Measurements from ENCODE around the gene SP1. TPM values are rescaled to one million over a fixed set of nuclear protein-coding genes. Genes with fewer than 3 reads are reported as not detected.
"Not testable (repeated sequence)": the region's sequence is repeated elsewhere in the genome, so short reads cannot be mapped to it uniquely, and the experiment has no call there.

Gene SP1
- polyA plus RNA-seq, 4 donors = 76.7 to 82.3 (median 79.3) TPM

DNA sequence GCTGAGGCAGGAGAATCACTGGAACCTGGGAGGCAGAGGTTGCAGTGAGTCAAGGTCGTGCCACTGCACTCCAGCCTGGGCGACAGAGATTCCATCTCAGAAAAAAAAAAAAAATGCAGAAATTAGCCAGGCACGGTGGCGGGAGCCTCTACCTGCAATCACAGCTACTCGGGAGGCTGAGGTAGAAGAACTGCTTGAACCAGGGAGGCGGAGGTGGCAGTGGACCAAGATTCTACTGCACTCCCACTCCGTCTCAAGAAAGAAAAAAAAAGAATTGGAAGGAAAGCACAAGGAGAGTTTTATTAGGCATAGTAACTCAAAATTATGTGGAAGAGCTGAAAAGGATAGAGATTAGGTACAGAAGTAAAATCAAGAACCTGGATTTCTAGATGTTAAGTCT is 22.9 kb downstream of the SP1 start:
- DNase-seq (ENCODE audit: low read depth in 4 of 4, low spot score in 3 of 4) = no peak

DNA sequence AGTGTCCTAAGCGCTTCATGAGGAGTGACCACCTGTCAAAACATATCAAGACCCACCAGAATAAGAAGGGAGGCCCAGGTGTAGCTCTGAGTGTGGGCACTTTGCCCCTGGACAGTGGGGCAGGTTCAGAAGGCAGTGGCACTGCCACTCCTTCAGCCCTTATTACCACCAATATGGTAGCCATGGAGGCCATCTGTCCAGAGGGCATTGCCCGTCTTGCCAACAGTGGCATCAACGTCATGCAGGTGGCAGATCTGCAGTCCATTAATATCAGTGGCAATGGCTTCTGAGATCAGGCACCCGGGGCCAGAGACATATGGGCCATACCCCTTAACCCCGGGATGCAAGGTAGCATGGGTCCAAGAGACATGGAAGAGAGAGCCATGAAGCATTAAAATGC is 31.0 kb downstream of the SP1 start:
- DNase-seq (ENCODE audit: low read depth in 4 of 4, low spot score in 3 of 4) = no peak

DNA sequence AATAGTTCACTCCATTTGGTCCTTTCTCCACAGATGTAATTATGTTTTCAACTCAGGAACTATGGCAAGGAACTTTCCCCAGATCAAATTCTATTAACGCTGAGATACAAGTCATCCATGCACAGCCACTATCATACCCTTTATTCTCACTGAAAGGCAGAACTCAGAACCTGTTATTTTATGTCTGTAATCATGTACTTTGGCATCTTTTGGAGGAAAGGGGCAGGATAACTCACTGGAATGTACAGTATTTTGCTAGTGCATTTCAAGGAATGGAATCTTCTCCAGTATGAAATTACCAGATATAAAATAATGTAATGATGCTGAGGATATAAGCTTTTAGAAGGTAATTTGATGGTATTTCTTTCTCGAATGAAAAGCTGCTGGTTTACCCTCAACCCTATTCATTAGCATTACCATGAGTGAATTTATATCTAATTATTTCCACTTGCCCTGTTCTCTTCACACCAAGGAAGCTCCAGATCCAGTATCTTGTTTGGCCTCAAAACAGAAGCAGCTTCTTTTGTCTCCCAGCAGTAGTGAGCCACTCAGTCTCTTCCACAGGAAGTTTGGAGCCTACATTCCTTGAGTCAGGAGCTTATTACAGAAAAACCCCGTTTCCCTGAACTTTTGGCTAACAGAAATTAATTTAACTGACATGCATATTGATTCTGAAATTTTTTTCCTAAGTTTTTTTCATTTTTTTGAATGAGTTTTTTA is 33.7 kb downstream of the SP1 start:
- no peak for DNase-seq (ENCODE audit: low read depth in 4 of 4, low spot score in 3 of 4)

DNA sequence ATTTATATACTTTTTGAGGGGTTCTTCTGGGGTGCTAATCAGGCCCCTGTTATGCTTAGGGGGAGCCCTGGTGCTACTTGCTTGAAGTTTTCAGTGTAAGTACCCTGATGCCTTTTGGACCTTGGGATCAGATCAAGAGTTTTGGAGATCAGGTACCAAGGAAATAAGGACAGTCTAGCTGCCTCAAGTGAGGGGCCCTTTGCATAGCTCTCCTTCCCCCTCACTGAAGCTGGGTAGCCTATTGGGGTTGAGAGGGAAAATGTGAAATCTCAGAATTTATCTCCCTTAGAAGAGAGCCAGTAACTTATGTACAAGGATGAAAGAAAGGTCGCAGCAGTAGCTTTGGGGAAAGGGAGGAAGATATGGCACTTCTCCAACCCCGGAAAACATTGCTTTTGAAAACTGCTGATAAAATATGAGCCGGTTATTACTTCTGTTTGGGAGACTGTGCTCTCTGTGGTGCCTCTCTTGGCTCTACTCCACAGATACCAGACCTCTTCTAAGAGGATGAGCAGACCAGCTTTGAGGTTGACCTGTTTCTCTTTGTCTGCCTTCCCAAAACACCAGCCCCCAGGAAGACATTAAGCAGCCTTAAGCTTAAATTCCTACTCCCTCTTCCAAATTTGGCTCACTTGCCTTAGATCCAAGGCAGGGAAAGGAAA is 34.9 kb downstream of the SP1 start:
- no peak for DNase-seq (ENCODE audit: low read depth in 4 of 4, low spot score in 3 of 4)

DNA sequence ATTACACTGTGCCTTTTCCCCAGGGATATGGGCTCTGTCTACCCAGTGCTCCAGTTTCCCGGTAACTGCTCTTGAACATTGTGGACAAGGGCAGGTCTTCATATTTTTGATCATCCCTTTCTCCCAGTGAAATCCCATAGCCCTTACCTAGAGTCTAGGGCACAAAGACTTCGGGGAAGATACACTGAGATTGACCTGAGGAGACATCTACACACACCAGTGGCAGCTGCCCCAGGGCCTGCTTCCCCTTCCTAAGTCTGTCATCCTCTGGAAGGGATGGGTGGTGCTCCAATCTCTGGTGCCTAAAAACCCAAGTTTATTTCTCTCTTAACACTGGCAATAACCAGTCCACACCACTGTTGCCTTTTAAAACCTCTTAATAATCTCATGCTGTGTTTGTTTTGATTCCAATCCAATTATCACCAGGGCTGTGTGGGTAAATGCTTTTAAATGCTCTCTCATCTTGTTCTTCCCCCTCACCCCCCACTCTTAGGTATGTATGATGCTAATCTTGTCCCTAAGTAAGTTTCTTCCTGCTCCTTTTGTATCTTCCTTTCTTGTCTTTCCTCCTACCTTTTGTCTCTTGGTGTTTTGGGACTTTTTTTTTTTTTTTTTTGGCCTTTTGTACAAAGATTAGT is 35.9 kb downstream of the SP1 start:
- not testable (repeated sequence) for DNase-seq (ENCODE audit: low read depth in 4 of 4, low spot score in 3 of 4)

DNA sequence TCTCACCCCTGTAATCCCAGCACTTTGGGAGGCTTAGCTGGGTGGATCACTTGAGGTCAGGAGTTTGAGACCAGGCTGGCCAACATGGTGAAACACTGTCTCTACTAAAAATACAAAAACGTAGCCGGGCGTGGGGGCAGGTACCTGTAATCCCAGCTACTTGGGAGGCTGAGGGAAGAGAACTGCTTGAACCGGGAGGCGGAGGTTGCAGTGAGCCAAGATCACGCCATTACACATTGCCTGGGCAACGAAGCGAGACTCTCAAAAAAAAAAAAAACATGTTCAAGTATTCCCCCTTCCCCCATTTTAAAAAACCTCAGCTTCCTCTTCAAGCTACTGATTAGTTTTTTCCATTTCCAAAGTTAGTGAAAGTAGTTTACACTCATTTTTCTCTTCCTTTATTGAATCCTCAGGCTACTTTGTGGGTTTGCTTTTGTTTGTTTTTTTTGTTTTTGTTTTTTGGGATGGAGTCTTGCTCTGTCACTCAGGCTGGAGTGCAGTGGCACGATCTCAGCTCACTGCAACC is 37.4 kb downstream of the SP1 start:
- not testable (repeated sequence) for DNase-seq (ENCODE audit: low read depth in 4 of 4, low spot score in 3 of 4)

DNA sequence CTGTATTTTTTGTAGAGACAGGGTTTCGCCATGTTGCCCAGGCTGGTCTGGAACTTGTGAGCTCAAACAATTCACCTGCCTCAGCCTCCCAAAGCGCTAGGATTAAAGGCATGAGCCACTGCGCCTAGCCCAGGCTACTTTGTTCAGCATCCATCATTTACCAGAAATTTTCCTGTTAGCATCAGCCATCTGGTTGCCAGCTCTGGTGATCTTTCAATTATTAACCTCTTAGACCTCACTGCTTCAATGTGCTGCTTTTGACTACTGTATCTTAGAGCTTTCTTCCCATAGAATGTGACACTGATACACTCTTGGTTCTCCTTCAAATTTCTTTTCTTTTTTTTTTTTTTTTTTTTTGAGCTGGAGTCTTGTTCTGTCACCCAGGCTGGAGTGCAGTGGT is 38.2 kb downstream of the SP1 start:
- DNase-seq (ENCODE audit: low read depth in 4 of 4, low spot score in 3 of 4) = no peak

DNA sequence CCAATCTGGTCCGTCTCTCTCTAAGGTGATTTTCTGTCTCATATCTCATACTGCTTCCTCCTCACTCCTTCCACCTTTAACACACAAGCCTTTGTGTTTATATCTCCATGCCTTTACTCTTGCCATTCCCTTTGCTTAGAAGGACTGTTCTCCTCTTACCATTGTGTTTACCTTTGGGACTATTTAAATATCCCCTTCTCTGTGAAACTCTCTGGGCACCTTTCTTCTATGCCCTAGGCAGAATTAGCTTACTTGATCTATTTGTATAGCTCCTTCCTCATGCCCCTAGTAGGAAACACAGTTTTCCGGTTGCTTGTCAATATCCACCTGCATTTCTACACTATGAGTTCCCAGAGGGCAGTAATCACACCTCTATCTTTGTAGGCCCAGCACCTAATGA is 39.8 kb downstream of the SP1 start:
- no peak for DNase-seq (ENCODE audit: low read depth in 4 of 4, low spot score in 3 of 4)

GRCh38 chr12:53422247-53422646 is 42.3 kb downstream of the SP1 start:
- not testable (repeated sequence) for DNase-seq (ENCODE audit: low read depth in 4 of 4, low spot score in 3 of 4)

GRCh38 chr12:53423597-53423996 is 43.6 kb downstream of the SP1 start, which contains the start of gene AMHR2:
Gene AMHR2, plus strand, starts transcription at chr12:53423855. Its CDS starts 80 bp downstream, at chr12:53423935.
- DNase-seq (ENCODE audit: low read depth in 4 of 4, low spot score in 3 of 4) = no peak

- no peak for DNase-seq (ENCODE audit: low read depth in 4 of 4, low spot score in 3 of 4)
Observed at GRCh38 chr12:53424626-53425514, 44.9 kb downstream of the SP1 start.

- no peak for DNase-seq (ENCODE audit: low read depth in 4 of 4, low spot score in 3 of 4)
Observed at GRCh38 chr12:53425515-53426150, 45.7 kb downstream of the SP1 start.

DNA sequence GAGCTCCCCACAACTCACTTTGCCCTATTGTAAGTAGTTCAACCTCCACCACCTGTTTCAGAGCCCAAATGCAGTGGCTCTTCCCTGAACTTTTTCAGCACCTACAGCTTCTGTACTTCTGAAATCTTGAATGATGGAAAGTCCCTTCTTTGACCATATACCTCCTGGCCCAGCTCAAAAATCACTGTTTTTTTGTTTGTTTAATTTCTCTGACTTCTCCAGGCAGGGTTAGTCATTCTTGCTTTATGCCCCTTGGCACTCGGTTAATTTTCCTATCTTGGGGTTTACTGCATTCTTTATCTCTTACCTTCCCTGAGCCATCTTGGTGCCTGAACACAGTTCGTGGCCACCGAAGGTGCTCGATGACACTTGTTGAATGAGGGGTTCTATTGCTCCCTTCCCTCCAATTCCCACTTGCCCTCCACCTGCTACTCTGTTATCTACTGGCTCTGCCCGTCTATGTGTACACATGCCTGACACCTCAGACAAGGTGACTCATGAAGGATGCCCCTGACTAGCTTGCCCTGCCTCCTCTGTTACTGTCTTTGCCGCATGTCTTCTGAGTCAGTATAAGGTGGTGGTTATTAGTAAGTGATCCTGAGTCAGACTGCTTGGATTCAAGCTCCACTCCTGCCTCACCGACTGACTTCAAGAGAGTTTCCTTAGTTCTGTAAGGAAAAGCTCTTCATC is 48.1 kb downstream of the SP1 start:
- DNase-seq (ENCODE audit: low read depth in 4 of 4, low spot score in 3 of 4) = no peak

GRCh38 chr12:53428741-53429140 is 48.8 kb downstream of the SP1 start:
- DNase-seq (ENCODE audit: low read depth in 4 of 4, low spot score in 3 of 4) = no peak

DNA sequence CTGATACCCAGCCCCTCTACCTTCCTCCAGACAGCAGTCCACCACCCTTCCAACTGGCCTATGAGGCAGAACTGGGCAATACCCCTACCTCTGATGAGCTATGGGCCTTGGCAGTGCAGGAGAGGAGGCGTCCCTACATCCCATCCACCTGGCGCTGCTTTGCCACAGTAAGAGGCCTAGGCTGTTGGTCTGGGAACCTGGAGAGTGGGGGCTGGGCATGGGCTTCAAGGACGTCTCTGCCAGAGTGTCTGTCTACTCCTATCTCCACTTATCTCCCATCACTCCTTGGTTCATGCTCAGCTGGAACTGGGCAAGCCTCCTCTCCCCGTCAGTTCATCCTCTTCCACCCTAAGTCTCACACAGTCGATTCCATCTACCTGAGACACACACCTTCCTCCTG is 50.1 kb downstream of the SP1 start:
- no peak for DNase-seq (ENCODE audit: low read depth in 4 of 4, low spot score in 3 of 4)

DNA sequence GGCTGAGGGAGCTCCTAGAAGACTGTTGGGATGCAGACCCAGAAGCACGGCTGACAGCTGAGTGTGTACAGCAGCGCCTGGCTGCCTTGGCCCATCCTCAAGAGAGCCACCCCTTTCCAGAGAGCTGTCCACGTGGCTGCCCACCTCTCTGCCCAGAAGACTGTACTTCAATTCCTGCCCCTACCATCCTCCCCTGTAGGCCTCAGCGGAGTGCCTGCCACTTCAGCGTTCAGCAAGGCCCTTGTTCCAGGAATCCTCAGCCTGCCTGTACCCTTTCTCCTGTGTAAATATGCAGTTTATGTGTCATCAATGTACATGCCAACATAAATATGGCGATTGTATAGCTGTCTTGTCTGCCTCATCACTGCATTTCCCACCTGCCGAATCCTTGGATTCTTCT is 51.2 kb downstream of the SP1 start:
- no peak for DNase-seq (ENCODE audit: low read depth in 4 of 4, low spot score in 3 of 4)

GRCh38 chr12:53435326-53435725 is 55.4 kb downstream of the SP1 start:
- DNase-seq (ENCODE audit: low read depth in 4 of 4, low spot score in 3 of 4) = not testable (repeated sequence)

DNA sequence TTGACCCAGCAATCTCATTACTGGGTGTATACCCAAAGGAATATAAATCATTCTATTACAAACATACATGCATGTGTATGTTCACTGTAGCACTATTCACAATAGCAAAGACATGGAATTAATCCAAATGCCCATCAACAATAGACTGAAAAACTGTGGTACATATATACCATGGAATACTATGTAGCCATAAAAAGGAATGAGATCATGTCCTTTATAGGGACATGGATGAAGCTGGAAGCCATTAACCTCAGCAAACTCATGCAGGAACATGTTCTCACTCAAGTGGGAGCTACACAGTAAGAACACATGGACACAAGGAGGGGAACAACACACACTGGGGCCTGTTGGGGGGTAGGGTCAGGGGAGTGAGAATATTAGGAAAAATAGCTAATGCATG is 59.6 kb downstream of the SP1 start:
- not testable (repeated sequence) for DNase-seq (ENCODE audit: low read depth in 4 of 4, low spot score in 3 of 4)

- DNase-seq (ENCODE audit: low read depth in 4 of 4, low spot score in 3 of 4) = peak; percentile 93 to 98 (median 96)
Observed at GRCh38 chr12:53441040-53441833, 61.3 kb downstream of the SP1 start, which contains the start of gene PRR13. Gene PRR13, plus strand, starts transcription at chr12:53441734. Its CDS starts 981 bp downstream, at chr12:53442715.

Data from left renal pelvis (tissue), 4 donors.